SK-N-SH (cell line): ENCODE results near the gene FDXR. TPM values are rescaled to one million over a fixed set of nuclear protein-coding genes. Genes with fewer than 3 reads are reported as not detected.

Experiments used
- CTCF ChIA-PET: fragments of 300-600, 350-600 bp; formaldehyde crosslinking; extraction: SDS; loops from one replicate; lab custom pipeline; 2021; lab: Yijun Ruan, JAX
- POLR2A ChIA-PET: fragments of 350-600 bp; sonication (Branson Sonifier 250); formaldehyde crosslinking; extraction: SDS; loops from one replicate; lab custom pipeline; 2020; ENCODE audit warnings: antibody characterized with exemption, inconsistent platforms; lab: Yijun Ruan, JAX
- DNase-seq: peaks from one replicate; pipeline ENCODE4 v3.0.0; 2012
- H2AFZ ChIP-seq: fragments of 200-600 bp; sonication (generic); 2 replicates; pipeline ENCODE4 v1.8.1; 2016; ENCODE audit warnings: antibody characterized with exemption, mild to moderate bottlenecking, low read depth
- H3F3A ChIP-seq: fragments of 200-600 bp; sonication (generic); replicated peaks from 2 replicates; pipeline ENCODE3; 2016; ENCODE audit warnings: antibody characterized with exemption, mild to moderate bottlenecking; ENCODE audit not compliant: insufficient read depth
- H3K27ac ChIP-seq, 2 experiments: fragments of 200-500 bp in 1 of 2; fragments of 200-600 bp in 1 of 2; sonication (Bioruptor generic) in 1 of 2; sonication (generic), shearing (Covaris generic) in 1 of 2; 2 replicates each; pipeline versions ENCODE4 v1.5.1 to v1.6.1; 2014 to 2016; ENCODE audit warnings: low read depth in 2 of 2, inconsistent platforms in 1 of 2, low read length in 1 of 2, mild to moderate bottlenecking in 1 of 2, mixed read lengths in 1 of 2
- H3K27me3 ChIP-seq: fragments of 200-600 bp; sonication (generic), shearing (Covaris generic); 2 replicates; pipeline ENCODE4 v1.6.1; 2016; ENCODE audit warnings: mixed run types; ENCODE audit not compliant: insufficient read depth
- H3K36me3 ChIP-seq, 2 experiments: fragments of 200-500 bp in 1 of 2; fragments of 200-600 bp in 1 of 2; sonication (Bioruptor generic) in 1 of 2; sonication (generic) in 1 of 2; replicated peaks in 1 of 2; 2 replicates each; pipeline versions ENCODE3 to v1.5.1; 2014 to 2016; ENCODE audit warnings: low read length in 1 of 2, mild to moderate bottlenecking in 1 of 2; ENCODE audit not compliant: insufficient read depth in 2 of 2, control insufficient read depth in 1 of 2
- H3K4me1 ChIP-seq, 2 experiments: fragments of 200-500 bp in 1 of 2; fragments of 200-600 bp in 1 of 2; sonication (Bioruptor generic) in 1 of 2; sonication (generic), shearing (Covaris generic) in 1 of 2; 2 replicates each; pipeline versions ENCODE4 v1.5.1 to v1.6.1; 2014 to 2016; ENCODE audit warnings: low read depth in 1 of 2, low read length in 1 of 2, mixed run types in 1 of 2; ENCODE audit not compliant: insufficient read depth in 2 of 2, control insufficient read depth in 1 of 2
- H3K4me2 ChIP-seq: fragments of 200-600 bp; sonication (generic), shearing (Covaris generic); 2 replicates; pipeline ENCODE4 v1.6.1; 2017; ENCODE audit warnings: mixed run types
- H3K4me3 ChIP-seq, 2 experiments: fragments of 200-500 bp in 1 of 2; fragments of 200-600 bp in 1 of 2; sonication (Bioruptor generic) in 1 of 2; sonication (generic), shearing (Covaris generic) in 1 of 2; 2 replicates each; pipeline versions ENCODE4 v1.5.1 to v1.8.1; 2014 to 2016; ENCODE audit warnings: low read depth in 2 of 2, inconsistent platforms in 1 of 2, low read length in 1 of 2, mild to moderate bottlenecking in 1 of 2, mixed read lengths in 1 of 2, moderate library complexity in 1 of 2
- H3K79me2 ChIP-seq: fragments of 200-600 bp; sonication (generic); 2 replicates; pipeline ENCODE4 v1.8.1; 2017; ENCODE audit warnings: mild to moderate bottlenecking; ENCODE audit not compliant: insufficient read depth
- H3K9ac ChIP-seq: fragments of 200-600 bp; sonication (generic); 2 replicates; pipeline ENCODE4 v1.6.1; 2017; ENCODE audit warnings: mixed run types
- H3K9me2 ChIP-seq: fragments of 200-600 bp; sonication (generic); 2 replicates; pipeline ENCODE4 v1.6.1; 2017; ENCODE audit warnings: mixed run types
- H3K9me3 ChIP-seq: fragments of 200-600 bp; sonication (generic); 2 replicates; pipeline ENCODE4 v1.6.1; 2017; ENCODE audit warnings: mixed run types, mild to moderate bottlenecking, moderate library complexity
- H4K20me1 ChIP-seq: fragments of 200-600 bp; sonication (generic); 2 replicates; pipeline ENCODE4 v1.6.1; 2017; ENCODE audit warnings: mild to moderate bottlenecking, mixed run types; ENCODE audit not compliant: insufficient read depth
- ELF1 ChIP-seq: IDR thresholded peaks from 2 replicates; pipeline ENCODE4 v1.4.0; 2012
- EZH2phosphoT487 ChIP-seq: fragments of 200-600 bp; sonication (generic); IDR thresholded peaks from 2 replicates; pipeline ENCODE4 v1.6.1; 2017; ENCODE audit warnings: low read depth, mixed run types, mild to moderate bottlenecking, antibody characterized with exemption, moderate library complexity, borderline replicate concordance
- FOXJ3 ChIP-seq: sonication (generic); formaldehyde crosslinking; IDR thresholded peaks from 2 replicates; pipeline ENCODE4 v1.5.1; 2020; ENCODE audit warnings: mild to moderate bottlenecking, missing genetic modification reagents
- GABPA ChIP-seq: IDR thresholded peaks from 2 replicates; pipeline ENCODE4 v1.4.0; 2012; ENCODE audit warnings: low read depth, mild to moderate bottlenecking
- IRF3 ChIP-seq: fragments of 150-350 bp; IDR thresholded peaks from 2 replicates; pipeline ENCODE4 v1.6.1; 2016; ENCODE audit warnings: mild to moderate bottlenecking, low read depth, low read length
- MEF2A ChIP-seq: IDR thresholded peaks from 2 replicates; pipeline ENCODE4 v1.4.0; 2012; ENCODE audit warnings: low read depth, borderline replicate concordance
- RXRA ChIP-seq: IDR thresholded peaks from 2 replicates; pipeline ENCODE4 v1.4.0; 2012; ENCODE audit warnings: low read depth, mild to moderate bottlenecking, borderline replicate concordance
- TCF12 ChIP-seq: IDR thresholded peaks from 2 replicates; pipeline ENCODE4 v1.4.0; 2012
- ZBTB33 ChIP-seq: IDR thresholded peaks from 2 replicates; pipeline ENCODE4 v1.4.0; 2012; ENCODE audit warnings: low read depth, borderline replicate concordance
- WGBS: methylation state at CpG from one replicate; pipeline ENCODE4 v1.1.6; 2017; ENCODE audit warnings: low lambda C conversion rate; 5-methylcytosine and 5-hydroxymethylcytosine counted together
- polyA plus RNA-seq, 3 experiments: library from polyadenylated mRNA; depleted of rRNA; stranded (reverse); fragments of >200 nt; gene quantifications; 2 replicates each; pipeline ENCODE4 v1.2.3, GENCODE V29; 2012
- TF ChIP-seq, protein P1 (sequence below): IDR thresholded peaks from 2 replicates; pipeline ENCODE4; 2012
- TF ChIP-seq, protein P2 (sequence below): IDR thresholded peaks from 2 replicates; pipeline ENCODE4 v1.6.1; 2012; ENCODE audit warnings: mild to moderate bottlenecking, low read depth, low read length, moderate library complexity

The FDXR gene
- polyA plus RNA-seq, 1 of the 3 experiments (the other 2 are of a cell fraction): 86.7 TPM

GRCh38 chr17:74868251-74868907, 4.4 kb downstream of the FDXR start:
- peak overlapping the region; percentile 90; the same call in 1 of the 2 replicates for H3K4me2 ChIP-seq
- H3K4me3 ChIP-seq: no peak overlapping the region
- no peaks in the 10 kb centered on the region for H3K27me3 ChIP-seq
- peaks cover 6% of the 10 kb centered on the region for H3F3A ChIP-seq
- H3K9me3 ChIP-seq: no peaks in the 10 kb centered on the region
- no peak overlapping the region for H2AFZ ChIP-seq
- TF ChIP-seq MEF2A (no peak), IRF3 (no peak), FOXJ3 (no peak), EZH2phosphoT487 (no peak), RXRA (no peak), TCF12 (no peak), ZBTB33 (no peak), ELF1 (no peak), GABPA (no peak)
- TF ChIP-seq, protein P1, sequence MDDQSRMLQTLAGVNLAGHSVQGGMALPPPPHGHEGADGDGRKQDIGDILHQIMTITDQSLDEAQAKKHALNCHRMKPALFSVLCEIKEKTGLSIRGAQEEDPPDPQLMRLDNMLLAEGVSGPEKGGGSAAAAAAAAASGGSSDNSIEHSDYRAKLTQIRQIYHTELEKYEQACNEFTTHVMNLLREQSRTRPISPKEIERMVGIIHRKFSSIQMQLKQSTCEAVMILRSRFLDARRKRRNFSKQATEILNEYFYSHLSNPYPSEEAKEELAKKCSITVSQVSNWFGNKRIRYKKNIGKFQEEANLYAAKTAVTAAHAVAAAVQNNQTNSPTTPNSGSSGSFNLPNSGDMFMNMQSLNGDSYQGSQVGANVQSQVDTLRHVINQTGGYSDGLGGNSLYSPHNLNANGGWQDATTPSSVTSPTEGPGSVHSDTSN: no peak
- TF ChIP-seq, protein P2, sequence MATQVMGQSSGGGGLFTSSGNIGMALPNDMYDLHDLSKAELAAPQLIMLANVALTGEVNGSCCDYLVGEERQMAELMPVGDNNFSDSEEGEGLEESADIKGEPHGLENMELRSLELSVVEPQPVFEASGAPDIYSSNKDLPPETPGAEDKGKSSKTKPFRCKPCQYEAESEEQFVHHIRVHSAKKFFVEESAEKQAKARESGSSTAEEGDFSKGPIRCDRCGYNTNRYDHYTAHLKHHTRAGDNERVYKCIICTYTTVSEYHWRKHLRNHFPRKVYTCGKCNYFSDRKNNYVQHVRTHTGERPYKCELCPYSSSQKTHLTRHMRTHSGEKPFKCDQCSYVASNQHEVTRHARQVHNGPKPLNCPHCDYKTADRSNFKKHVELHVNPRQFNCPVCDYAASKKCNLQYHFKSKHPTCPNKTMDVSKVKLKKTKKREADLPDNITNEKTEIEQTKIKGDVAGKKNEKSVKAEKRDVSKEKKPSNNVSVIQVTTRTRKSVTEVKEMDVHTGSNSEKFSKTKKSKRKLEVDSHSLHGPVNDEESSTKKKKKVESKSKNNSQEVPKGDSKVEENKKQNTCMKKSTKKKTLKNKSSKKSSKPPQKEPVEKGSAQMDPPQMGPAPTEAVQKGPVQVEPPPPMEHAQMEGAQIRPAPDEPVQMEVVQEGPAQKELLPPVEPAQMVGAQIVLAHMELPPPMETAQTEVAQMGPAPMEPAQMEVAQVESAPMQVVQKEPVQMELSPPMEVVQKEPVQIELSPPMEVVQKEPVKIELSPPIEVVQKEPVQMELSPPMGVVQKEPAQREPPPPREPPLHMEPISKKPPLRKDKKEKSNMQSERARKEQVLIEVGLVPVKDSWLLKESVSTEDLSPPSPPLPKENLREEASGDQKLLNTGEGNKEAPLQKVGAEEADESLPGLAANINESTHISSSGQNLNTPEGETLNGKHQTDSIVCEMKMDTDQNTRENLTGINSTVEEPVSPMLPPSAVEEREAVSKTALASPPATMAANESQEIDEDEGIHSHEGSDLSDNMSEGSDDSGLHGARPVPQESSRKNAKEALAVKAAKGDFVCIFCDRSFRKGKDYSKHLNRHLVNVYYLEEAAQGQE: no peak
- TF ChIP-seq, all 33 proteins: peak for 0
- H3K79me2 ChIP-seq: peaks cover 15% of the 10 kb centered on the region
- no peak overlapping the region for H3K9ac ChIP-seq
- H3K27ac ChIP-seq: no peak overlapping the region
- no peaks in the 10 kb centered on the region for H3K9me2 ChIP-seq
- H3K4me1 ChIP-seq: peaks cover 12 to 15% of the 10 kb centered on the region in 2 experiments; a peak in 2 of 4 replicates
- peaks cover 14% of the 10 kb centered on the region; the same call in 1 of the 2 replicates for H4K20me1 ChIP-seq
- ChIA-PET CTCF (interaction anchor here (1.8 to 47.7 kb wide), 3 partner anchors 10 to 120 kb away, joined by 4 to 3869 read pairs (median 191); partner anchors contain the start of genes GRIN2C, NAT9 and NHERF1), POLR2A (no interaction called here)
- DNase-seq: no peak
- WGBS: 94% methylated on average over 12 of the region's 12 CpGs
- peaks cover 9 to 25% of the 10 kb centered on the region in 2 experiments for H3K36me3 ChIP-seq
